GM21528 (cell line): ENCODE data around the gene KLF13.

Source experiments
- ATAC-seq: cut with Tn5 transposase; IDR thresholded peaks from one replicate; pipeline ENCODE4 v1.9.1; 2021; ENCODE audit warnings: mild to moderate bottlenecking, moderate library complexity; ENCODE audit not compliant: unreplicated experiment, low FRiP score

The KLF13 gene

GRCh38 chr15:31314380-31314779 is 12.3 kb upstream of the KLF13 start:
- ATAC-seq: no peak

GRCh38 chr15:31316135-31316795 is 10.4 kb upstream of the KLF13 start:
- ATAC-seq: no peak

GRCh38 chr15:31317017-31317416 is 9.6 kb upstream of the KLF13 start:
- ATAC-seq: no peak

GRCh38 chr15:31317421-31318327 is 9.0 kb upstream of the KLF13 start:
- no peak for ATAC-seq

- no peak for ATAC-seq
These were observed 8.2 kb upstream of the KLF13 start for GRCh38 chr15:31318429-31318828.

- no peak for ATAC-seq
These were observed 6.6 kb upstream of the KLF13 start for GRCh38 chr15:31320022-31320421.

- no peak for ATAC-seq
These were observed 5.2 kb upstream of the KLF13 start for GRCh38 chr15:31321418-31321817.

GRCh38 chr15:31322504-31322903 is 4.1 kb upstream of the KLF13 start:
- ATAC-seq: no peak

GRCh38 chr15:31323627-31324026 is 3.0 kb upstream of the KLF13 start:
- ATAC-seq: no peak

GRCh38 chr15:31324186-31324585 is 2.4 kb upstream of the KLF13 start:
- no peak for ATAC-seq

GRCh38 chr15:31324806-31325594 is 1.6 kb upstream of the KLF13 start:
- no peak for ATAC-seq

GRCh38 chr15:31325595-31326155 is 960 bp upstream of the KLF13 start:
- peak; percentile 11 for ATAC-seq

- ATAC-seq: peak; percentile 21
These were observed 437 bp downstream of the KLF13 start for GRCh38 chr15:31326875-31327668.

GRCh38 chr15:31327669-31328427 is 1.2 kb downstream of the KLF13 start:
- ATAC-seq: no peak

GRCh38 chr15:31328428-31328968 is 1.9 kb downstream of the KLF13 start:
- ATAC-seq: no peak

GRCh38 chr15:31328969-31329639 is 2.5 kb downstream of the KLF13 start:
- ATAC-seq: no peak

- ATAC-seq: no peak
These were observed 3.0 kb downstream of the KLF13 start for GRCh38 chr15:31329640-31330010.

GRCh38 chr15:31330111-31330785 is 3.6 kb downstream of the KLF13 start:
- no peak for ATAC-seq
